Vagina (tissue), 2 donors: ENCODE results near the gene BTG2. TPM values are rescaled to one million over a fixed set of nuclear protein-coding genes. Genes with fewer than 3 reads are reported as not detected.

ENCODE experiments used
- DNase-seq, 2 donors: peaks; one replicate each; pipeline ENCODE4 v3.0.0-alpha.2; 2017; ENCODE audit errors: extremely low spot score in 2 of 2
- H3K27ac ChIP-seq: fragments of 200-600 bp; sonication (generic); one replicate; pipeline ENCODE4 v1.5.1; 2019
- H3K27me3 ChIP-seq: fragments of 200-600 bp; sonication (generic); one replicate; pipeline ENCODE4 v1.5.1; 2019
- H3K36me3 ChIP-seq, 2 donors: fragments of 200-600 bp; sonication (generic); one replicate each; pipeline ENCODE4 v1.5.1; 2017 to 2019
- H3K4me1 ChIP-seq: fragments of 200-600 bp; sonication (generic); one replicate; pipeline ENCODE4 v1.5.1; 2019
- H3K4me3 ChIP-seq, 2 donors: fragments of 200-600 bp; sonication (generic); 1 replicate in 1 of 2; 2 replicates in 1 of 2; pipeline ENCODE4 v1.5.1; 2016 to 2019
- H3K9me3 ChIP-seq: fragments of 200-600 bp; sonication (generic); one replicate; pipeline ENCODE4 v1.5.1; 2019
- CTCF ChIP-seq, 3 experiments: fragments of 450-650 bp in 2 of 3; fragments of 200-600 bp in 1 of 3; sonication (generic) in 1 of 3; IDR thresholded peaks; one replicate each; pipeline ENCODE4 v1.5.1; 2017 to 2019; ENCODE audit warnings: antibody characterized with exemption in 3 of 3, mild to moderate bottlenecking in 2 of 3, moderate library complexity in 2 of 3
- POLR2A ChIP-seq, 2 donors: fragments of 450-650 bp; IDR thresholded peaks; one replicate each; pipeline ENCODE4 v1.6.1; 2017; ENCODE audit warnings: antibody characterized with exemption in 2 of 2, mild to moderate bottlenecking in 2 of 2, moderate library complexity in 2 of 2
- POLR2AphosphoS5 ChIP-seq, 2 donors: sonication (generic); formaldehyde crosslinking; IDR thresholded peaks; one replicate each; pipeline ENCODE4 v1.9.0; 2017; ENCODE audit warnings: antibody characterized with exemption in 2 of 2, mild to moderate bottlenecking in 2 of 2, low read depth in 1 of 2; ENCODE audit not compliant: insufficient read depth in 1 of 2
- intact Hi-C: fragments of 100-400 bp; cut with DNase I; formaldehyde crosslinking; loops from one replicate; pipeline ENCODE4 v1.15.1; 2023
- total RNA-seq: library from RNA; depleted of rRNA; stranded (reverse); fragments of >200 nt; gene quantifications from one replicate; pipeline ENCODE4 v1.2.3, GENCODE V29; 2016

Gene BTG2
- total RNA-seq, 1 donor from 2014 or later, result 191 TPM

GRCh38 chr1:203276916-203277545 lies 28.3 kb upstream of the BTG2 start:
- DNase-seq, result peak in 1 of 2 donors; percentile 87
- Histone ChIP-seq H3K4me1 (peaks cover 78% of the 10 kb centered on the region), H3K36me3 (no peaks in the 10 kb centered on the region), H3K27me3 (no peaks in the 10 kb centered on the region), H3K27ac (peak overlapping the region; percentile 93), H3K9me3 (no peaks in the 10 kb centered on the region), H3K4me3 (no peak overlapping the region)
- TF ChIP-seq CTCF (IDR thresholded peaks at IDR 0.05), result no peak
- TF ChIP-seq POLR2AphosphoS5 (IDR thresholded peaks at IDR 0.05; ENCODE audit: insufficient read depth in 1 of 2, low read depth in 1 of 2), result peak in 1 of 2 donors; percentile 22
- intact Hi-C loops, result loop anchor here (5.0 kb wide), 1 partner anchor 190 kb away; no protein-coding TSS in a partner anchor

- Histone ChIP-seq H3K4me3 (peak overlapping the region in 1 of 2 donors; percentile 32), H3K9me3 (no peaks in the 10 kb centered on the region), H3K27ac (peak overlapping the region; percentile 93), H3K27me3 (no peaks in the 10 kb centered on the region), H3K4me1 (peaks cover 74% of the 10 kb centered on the region), H3K36me3 (no peaks in the 10 kb centered on the region)
- intact Hi-C loops, result loop anchor here (5.0 kb wide), 1 partner anchor 189 kb away; no protein-coding TSS in a partner anchor
- TF ChIP-seq POLR2A (IDR thresholded peaks at IDR 0.05), result no peak
- TF ChIP-seq POLR2AphosphoS5 (IDR thresholded peaks at IDR 0.05; ENCODE audit: insufficient read depth in 1 of 2, low read depth in 1 of 2), result peak; percentile 88 to 95
- no peak for TF ChIP-seq CTCF (IDR thresholded peaks at IDR 0.05)
- peak; percentile 95 to 98 for DNase-seq
Observed at GRCh38 chr1:203278082-203278884, 27.0 kb upstream of the BTG2 start.

GRCh38 chr1:203278885-203279406 lies 26.4 kb upstream of the BTG2 start:
- peaks cover 68% of the 10 kb centered on the region for H3K4me1 ChIP-seq
- intact Hi-C loops, result loop anchor here (5.0 kb wide), 1 partner anchor 188 kb away; no protein-coding TSS in a partner anchor
- no peaks in the 10 kb centered on the region for H3K9me3 ChIP-seq

GRCh38 chr1:203280061-203280460 lies 25.3 kb upstream of the BTG2 start:
- no peak for DNase-seq
- Histone ChIP-seq H3K4me1 (peaks cover 57% of the 10 kb centered on the region), H3K9me3 (no peaks in the 10 kb centered on the region), H3K36me3 (no peaks in the 10 kb centered on the region), H3K4me3 (no peak overlapping the region), H3K27me3 (no peaks in the 10 kb centered on the region), H3K27ac (peak overlapping the region; percentile 93)
- TF ChIP-seq CTCF (IDR thresholded peaks at IDR 0.05) (no peak), POLR2A (IDR thresholded peaks at IDR 0.05) (no peak), POLR2AphosphoS5 (IDR thresholded peaks at IDR 0.05; ENCODE audit: insufficient read depth in 1 of 2, low read depth in 1 of 2) (no peak)
- intact Hi-C loops, result no loop called here

More at GRCh38 chr1:203278885-203279406, 26.4 kb upstream of the BTG2 start:
- peak overlapping the region in 1 of 2 donors; percentile 32 for H3K4me3 ChIP-seq
- TF ChIP-seq CTCF (IDR thresholded peaks at IDR 0.05) (no peak), POLR2AphosphoS5 (IDR thresholded peaks at IDR 0.05; ENCODE audit: insufficient read depth in 1 of 2, low read depth in 1 of 2) (no peak)
- DNase-seq, result no peak
- H3K27ac ChIP-seq, result peak overlapping the region; percentile 93
- H3K36me3 ChIP-seq, result no peaks in the 10 kb centered on the region
- no peaks in the 10 kb centered on the region for H3K27me3 ChIP-seq
